ENCODE data around the gene RPS3. TPM values are rescaled to one million over a fixed set of nuclear protein-coding genes. Genes with fewer than 3 reads are reported as not detected.

Gene RPS3
- total and polyA plus RNA-seq, 2 experiments from 2014 or later = 1,745 to 2,793 TPM

DNA sequence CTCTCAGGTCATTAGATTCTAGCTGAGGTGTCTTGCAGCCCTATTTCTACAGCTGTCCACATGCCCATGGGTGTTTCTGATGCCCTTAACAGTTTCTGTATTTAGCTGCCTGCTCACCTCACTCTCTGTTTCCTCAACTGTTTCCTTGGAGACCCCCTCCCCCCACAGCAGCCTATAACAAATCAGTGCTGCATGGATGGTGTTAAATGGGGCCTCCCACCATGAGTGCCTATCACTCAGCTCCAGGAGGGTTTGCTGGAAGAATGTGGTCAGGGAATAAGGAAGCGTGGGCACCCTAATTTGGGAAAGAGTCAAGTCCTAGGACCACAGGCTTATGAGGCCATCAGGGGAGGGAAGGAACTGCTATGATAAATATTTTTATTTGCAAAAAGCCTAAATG lies 25.1 kb downstream of the RPS3 start:
- Histone ChIP-seq H3K36me3 (ENCODE audit: insufficient read depth) (no peaks in the 10 kb centered on the region), H3K4me1 (ENCODE audit: insufficient read depth) (peaks cover 9% of the 10 kb centered on the region; the same call in 1 of the 2 replicates), H3K79me2 (replicated peaks; ENCODE audit: insufficient read depth) (no peaks in the 10 kb centered on the region), H3K4me3 (no peak overlapping the region), H3K27ac (ENCODE audit: low read depth) (no peak overlapping the region), H3K27me3 (ENCODE audit: insufficient read depth) (peaks cover 25% of the 10 kb centered on the region), H2AFZ (no peak overlapping the region), H4K20me1 (replicated peaks; ENCODE audit: insufficient read depth) (no peaks in the 10 kb centered on the region; the same call in 1 of the 2 replicates), H3K4me2 (peak overlapping the region; percentile 55; the same call in 1 of the 2 replicates), H3K9me2 (ENCODE audit: insufficient read depth) (no peaks in the 10 kb centered on the region), H3F3A (replicated peaks; ENCODE audit: low read depth) (0 out of 2 replicates have a peak, but pooled peaks cover 4% of the 10 kb centered on the region)
- DNase-seq (ENCODE audit: low spot score) = no peak
- no peak for ATAC-seq
- TF ChIP-seq ZNF114 (CRISPR knock-in tag; IDR thresholded peaks at IDR 0.05) (no peak), NANOG (IDR thresholded peaks at IDR 0.05; ENCODE audit: borderline replicate concordance) (no peak), CTCF (conservative IDR thresholded peaks at IDR 0.05; ENCODE audit: low read depth in 2 of 2) (no peak), STAT1 (IDR thresholded peaks at IDR 0.05; ENCODE audit: unreplicated experiment) (no peak), CREB1 (CRISPR knock-in tag; IDR thresholded peaks at IDR 0.05; ENCODE audit: low read depth) (no peak), POLR2AphosphoS5 (IDR thresholded peaks at IDR 0.05; ENCODE audit: low read depth) (no peak; the same call in 1 of the 2 replicates)
- TF ChIP-seq, protein P1, sequence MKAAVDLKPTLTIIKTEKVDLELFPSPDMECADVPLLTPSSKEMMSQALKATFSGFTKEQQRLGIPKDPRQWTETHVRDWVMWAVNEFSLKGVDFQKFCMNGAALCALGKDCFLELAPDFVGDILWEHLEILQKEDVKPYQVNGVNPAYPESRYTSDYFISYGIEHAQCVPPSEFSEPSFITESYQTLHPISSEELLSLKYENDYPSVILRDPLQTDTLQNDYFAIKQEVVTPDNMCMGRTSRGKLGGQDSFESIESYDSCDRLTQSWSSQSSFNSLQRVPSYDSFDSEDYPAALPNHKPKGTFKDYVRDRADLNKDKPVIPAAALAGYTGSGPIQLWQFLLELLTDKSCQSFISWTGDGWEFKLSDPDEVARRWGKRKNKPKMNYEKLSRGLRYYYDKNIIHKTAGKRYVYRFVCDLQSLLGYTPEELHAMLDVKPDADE (IDR thresholded peaks at IDR 0.05) = no peak
- TF ChIP-seq, protein P2, sequence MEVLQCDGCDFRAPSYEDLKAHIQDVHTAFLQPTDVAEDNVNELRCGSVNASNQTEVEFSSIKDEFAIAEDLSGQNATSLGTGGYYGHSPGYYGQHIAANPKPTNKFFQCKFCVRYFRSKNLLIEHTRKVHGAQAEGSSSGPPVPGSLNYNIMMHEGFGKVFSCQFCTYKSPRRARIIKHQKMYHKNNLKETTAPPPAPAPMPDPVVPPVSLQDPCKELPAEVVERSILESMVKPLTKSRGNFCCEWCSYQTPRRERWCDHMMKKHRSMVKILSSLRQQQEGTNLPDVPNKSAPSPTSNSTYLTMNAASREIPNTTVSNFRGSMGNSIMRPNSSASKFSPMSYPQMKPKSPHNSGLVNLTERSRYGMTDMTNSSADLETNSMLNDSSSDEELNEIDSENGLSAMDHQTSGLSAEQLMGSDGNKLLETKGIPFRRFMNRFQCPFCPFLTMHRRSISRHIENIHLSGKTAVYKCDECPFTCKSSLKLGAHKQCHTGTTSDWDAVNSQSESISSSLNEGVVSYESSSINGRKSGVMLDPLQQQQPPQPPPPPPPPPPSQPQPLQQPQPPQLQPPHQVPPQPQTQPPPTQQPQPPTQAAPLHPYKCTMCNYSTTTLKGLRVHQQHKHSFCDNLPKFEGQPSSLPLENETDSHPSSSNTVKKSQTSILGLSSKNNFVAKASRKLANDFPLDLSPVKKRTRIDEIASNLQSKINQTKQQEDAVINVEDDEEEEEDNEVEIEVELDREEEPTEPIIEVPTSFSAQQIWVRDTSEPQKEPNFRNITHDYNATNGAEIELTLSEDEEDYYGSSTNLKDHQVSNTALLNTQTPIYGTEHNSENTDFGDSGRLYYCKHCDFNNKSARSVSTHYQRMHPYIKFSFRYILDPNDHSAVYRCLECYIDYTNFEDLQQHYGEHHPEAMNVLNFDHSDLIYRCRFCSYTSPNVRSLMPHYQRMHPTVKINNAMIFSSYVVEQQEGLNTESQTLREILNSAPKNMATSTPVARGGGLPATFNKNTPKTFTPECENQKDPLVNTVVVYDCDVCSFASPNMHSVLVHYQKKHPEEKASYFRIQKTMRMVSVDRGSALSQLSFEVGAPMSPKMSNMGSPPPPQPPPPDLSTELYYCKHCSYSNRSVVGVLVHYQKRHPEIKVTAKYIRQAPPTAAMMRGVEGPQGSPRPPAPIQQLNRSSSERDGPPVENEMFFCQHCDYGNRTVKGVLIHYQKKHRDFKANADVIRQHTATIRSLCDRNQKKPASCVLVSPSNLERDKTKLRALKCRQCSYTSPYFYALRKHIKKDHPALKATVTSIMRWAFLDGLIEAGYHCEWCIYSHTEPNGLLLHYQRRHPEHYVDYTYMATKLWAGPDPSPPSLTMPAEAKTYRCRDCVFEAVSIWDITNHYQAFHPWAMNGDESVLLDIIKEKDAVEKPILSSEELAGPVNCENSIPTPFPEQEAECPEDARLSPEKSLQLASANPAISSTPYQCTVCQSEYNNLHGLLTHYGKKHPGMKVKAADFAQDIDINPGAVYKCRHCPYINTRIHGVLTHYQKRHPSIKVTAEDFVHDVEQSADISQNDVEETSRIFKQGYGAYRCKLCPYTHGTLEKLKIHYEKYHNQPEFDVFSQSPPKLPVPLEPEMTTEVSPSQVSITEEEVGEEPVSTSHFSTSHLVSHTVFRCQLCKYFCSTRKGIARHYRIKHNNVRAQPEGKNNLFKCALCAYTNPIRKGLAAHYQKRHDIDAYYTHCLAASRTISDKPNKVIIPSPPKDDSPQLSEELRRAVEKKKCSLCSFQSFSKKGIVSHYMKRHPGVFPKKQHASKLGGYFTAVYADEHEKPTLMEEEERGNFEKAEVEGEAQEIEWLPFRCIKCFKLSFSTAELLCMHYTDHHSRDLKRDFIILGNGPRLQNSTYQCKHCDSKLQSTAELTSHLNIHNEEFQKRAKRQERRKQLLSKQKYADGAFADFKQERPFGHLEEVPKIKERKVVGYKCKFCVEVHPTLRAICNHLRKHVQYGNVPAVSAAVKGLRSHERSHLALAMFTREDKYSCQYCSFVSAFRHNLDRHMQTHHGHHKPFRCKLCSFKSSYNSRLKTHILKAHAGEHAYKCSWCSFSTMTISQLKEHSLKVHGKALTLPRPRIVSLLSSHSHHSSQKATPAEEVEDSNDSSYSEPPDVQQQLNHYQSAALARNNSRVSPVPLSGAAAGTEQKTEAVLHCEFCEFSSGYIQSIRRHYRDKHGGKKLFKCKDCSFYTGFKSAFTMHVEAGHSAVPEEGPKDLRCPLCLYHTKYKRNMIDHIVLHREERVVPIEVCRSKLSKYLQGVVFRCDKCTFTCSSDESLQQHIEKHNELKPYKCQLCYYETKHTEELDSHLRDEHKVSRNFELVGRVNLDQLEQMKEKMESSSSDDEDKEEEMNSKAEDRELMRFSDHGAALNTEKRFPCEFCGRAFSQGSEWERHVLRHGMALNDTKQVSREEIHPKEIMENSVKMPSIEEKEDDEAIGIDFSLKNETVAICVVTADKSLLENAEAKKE (CRISPR knock-in tag; IDR thresholded peaks at IDR 0.05) = no peak
- TF ChIP-seq, protein P3, sequence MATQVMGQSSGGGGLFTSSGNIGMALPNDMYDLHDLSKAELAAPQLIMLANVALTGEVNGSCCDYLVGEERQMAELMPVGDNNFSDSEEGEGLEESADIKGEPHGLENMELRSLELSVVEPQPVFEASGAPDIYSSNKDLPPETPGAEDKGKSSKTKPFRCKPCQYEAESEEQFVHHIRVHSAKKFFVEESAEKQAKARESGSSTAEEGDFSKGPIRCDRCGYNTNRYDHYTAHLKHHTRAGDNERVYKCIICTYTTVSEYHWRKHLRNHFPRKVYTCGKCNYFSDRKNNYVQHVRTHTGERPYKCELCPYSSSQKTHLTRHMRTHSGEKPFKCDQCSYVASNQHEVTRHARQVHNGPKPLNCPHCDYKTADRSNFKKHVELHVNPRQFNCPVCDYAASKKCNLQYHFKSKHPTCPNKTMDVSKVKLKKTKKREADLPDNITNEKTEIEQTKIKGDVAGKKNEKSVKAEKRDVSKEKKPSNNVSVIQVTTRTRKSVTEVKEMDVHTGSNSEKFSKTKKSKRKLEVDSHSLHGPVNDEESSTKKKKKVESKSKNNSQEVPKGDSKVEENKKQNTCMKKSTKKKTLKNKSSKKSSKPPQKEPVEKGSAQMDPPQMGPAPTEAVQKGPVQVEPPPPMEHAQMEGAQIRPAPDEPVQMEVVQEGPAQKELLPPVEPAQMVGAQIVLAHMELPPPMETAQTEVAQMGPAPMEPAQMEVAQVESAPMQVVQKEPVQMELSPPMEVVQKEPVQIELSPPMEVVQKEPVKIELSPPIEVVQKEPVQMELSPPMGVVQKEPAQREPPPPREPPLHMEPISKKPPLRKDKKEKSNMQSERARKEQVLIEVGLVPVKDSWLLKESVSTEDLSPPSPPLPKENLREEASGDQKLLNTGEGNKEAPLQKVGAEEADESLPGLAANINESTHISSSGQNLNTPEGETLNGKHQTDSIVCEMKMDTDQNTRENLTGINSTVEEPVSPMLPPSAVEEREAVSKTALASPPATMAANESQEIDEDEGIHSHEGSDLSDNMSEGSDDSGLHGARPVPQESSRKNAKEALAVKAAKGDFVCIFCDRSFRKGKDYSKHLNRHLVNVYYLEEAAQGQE (IDR thresholded peaks at IDR 0.05; ENCODE audit: unreplicated experiment) = no peak
- Mint-ChIP-seq H3K4me1 (peaks cover 16% of the 10 kb centered on the region), H3K36me3 (ENCODE audit: low read depth) (peaks cover 24% of the 10 kb centered on the region), H3K27me3 (ENCODE audit: insufficient read depth, low read depth, poor library complexity) (peaks cover 34% of the 10 kb centered on the region), H3K4me3 (no peak overlapping the region), H3K27ac (no peak overlapping the region), H3K9me3 (peaks cover 16% of the 10 kb centered on the region)
